ENCODE data around the gene NUP210L. TPM values are rescaled to one million over a fixed set of nuclear protein-coding genes. Genes with fewer than 3 reads are reported as not detected.

The NUP210L gene
- total and polyA plus RNA-seq, 9 of the 15 experiments (the other 6 are each of a cell fraction or from before 2014, with no cell fraction given) = 0.01 to 0.04 TPM; not detected in 7

DNA sequence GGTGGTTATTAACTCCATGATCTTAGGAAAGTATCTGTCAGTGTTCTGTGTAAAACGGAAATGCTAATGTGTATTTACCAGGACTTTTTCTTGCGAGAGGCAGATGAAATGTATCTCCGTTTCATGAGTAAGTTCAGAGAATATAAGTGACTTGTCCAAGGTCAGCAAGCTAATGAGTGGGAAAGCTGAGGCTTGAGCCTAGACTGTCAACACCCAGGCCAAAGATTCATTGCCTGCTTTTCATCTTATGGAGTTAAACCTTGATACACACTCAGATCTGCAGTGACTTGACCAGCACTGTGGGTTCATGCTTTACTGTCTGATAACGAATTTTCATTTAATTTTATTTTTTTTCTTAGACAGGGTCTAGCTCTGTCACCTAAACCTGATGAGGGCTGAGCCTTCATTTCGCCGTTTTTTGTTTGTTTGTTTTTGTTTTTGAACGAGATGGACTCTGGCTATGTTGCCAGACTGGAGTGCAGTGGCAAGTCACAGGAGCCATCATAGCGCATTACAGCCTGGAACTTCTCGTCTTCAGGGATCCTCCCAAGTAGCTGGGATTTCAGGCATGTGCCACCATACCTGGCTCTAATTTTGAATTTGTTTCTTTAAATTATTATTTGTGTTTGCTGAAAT is 176.5 kb downstream of the NUP210L start (continued):
- TF ChIP-seq, protein P1, sequence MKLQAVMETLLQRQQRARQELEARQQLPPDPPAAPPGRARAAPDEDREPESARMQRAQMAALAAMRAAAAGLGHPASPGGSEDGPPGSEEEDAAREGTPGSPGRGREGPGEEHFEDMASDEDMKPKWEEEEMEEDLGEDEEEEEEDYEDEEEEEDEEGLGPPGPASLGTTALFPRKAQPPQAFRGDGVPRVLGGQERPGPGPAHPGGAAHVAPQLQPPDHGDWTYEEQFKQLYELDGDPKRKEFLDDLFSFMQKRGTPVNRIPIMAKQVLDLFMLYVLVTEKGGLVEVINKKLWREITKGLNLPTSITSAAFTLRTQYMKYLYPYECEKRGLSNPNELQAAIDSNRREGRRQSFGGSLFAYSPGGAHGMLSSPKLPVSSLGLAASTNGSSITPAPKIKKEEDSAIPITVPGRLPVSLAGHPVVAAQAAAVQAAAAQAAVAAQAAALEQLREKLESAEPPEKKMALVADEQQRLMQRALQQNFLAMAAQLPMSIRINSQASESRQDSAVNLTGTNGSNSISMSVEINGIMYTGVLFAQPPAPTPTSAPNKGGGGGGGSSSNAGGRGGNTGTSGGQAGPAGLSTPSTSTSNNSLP (IDR thresholded peaks at IDR 0.05; ENCODE audit: borderline replicate concordance, low read depth, low read length) = peak; percentile 39; the same call in 1 of the 2 replicates
- no peak for TF ChIP-seq HMG20A (CRISPR knock-in tag; conservative IDR thresholded peaks at IDR 0.05)
- no peak for TF ChIP-seq CBX5 (IDR thresholded peaks at IDR 0.05; ENCODE audit: borderline replicate concordance, low read depth)
- TF ChIP-seq CEBPB (tag; IDR thresholded peaks at IDR 0.05) = no peak
- 0 out of 2 replicates have a peak, but pooled peaks have one; percentile 25 for TF ChIP-seq TOE1 (IDR thresholded peaks at IDR 0.05; ENCODE audit: borderline replicate concordance)
- TF ChIP-seq TOE1 (CRISPR knock-in tag; IDR thresholded peaks at IDR 0.05; ENCODE audit: borderline replicate concordance, low read depth) = no peak
- no peak for TF ChIP-seq SRSF9 (IDR thresholded peaks at IDR 0.05; ENCODE audit: borderline replicate concordance, low read depth, low read length)
- no peak for TF ChIP-seq HMGN3 (IDR thresholded peaks at IDR 0.05; ENCODE audit: borderline replicate concordance, extremely low read depth, insufficient read length, low read depth, low read length)
- 0 out of 2 replicates have a peak, but pooled peaks have one; percentile 10 for TF ChIP-seq EHMT2 (IDR thresholded peaks at IDR 0.05)
- peak; percentile 17 for TF ChIP-seq TAF1 (IDR thresholded peaks at IDR 0.05; ENCODE audit: control insufficient read depth, extremely low read depth, insufficient read depth, low read length, severe bottlenecking)
- TF ChIP-seq ELF2 (CRISPR knock-in tag; IDR thresholded peaks at IDR 0.05) = 0 out of 2 replicates have a peak, but pooled peaks have one; percentile 21
- TF ChIP-seq, protein P2, sequence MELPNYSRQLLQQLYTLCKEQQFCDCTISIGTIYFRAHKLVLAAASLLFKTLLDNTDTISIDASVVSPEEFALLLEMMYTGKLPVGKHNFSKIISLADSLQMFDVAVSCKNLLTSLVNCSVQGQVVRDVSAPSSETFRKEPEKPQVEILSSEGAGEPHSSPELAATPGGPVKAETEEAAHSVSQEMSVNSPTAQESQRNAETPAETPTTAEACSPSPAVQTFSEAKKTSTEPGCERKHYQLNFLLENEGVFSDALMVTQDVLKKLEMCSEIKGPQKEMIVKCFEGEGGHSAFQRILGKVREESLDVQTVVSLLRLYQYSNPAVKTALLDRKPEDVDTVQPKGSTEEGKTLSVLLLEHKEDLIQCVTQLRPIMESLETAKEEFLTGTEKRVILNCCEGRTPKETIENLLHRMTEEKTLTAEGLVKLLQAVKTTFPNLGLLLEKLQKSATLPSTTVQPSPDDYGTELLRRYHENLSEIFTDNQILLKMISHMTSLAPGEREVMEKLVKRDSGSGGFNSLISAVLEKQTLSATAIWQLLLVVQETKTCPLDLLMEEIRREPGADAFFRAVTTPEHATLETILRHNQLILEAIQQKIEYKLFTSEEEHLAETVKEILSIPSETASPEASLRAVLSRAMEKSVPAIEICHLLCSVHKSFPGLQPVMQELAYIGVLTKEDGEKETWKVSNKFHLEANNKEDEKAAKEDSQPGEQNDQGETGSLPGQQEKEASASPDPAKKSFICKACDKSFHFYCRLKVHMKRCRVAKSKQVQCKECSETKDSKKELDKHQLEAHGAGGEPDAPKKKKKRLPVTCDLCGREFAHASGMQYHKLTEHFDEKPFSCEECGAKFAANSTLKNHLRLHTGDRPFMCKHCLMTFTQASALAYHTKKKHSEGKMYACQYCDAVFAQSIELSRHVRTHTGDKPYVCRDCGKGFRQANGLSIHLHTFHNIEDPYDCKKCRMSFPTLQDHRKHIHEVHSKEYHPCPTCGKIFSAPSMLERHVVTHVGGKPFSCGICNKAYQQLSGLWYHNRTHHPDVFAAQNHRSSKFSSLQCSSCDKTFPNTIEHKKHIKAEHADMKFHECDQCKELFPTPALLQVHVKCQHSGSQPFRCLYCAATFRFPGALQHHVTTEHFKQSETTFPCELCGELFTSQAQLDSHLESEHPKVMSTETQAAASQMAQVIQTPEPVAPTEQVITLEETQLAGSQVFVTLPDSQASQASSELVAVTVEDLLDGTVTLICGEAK (IDR thresholded peaks at IDR 0.05) = 0 out of 2 replicates have a peak, but pooled peaks have one; percentile 14
- TF ChIP-seq, protein P2 (CRISPR knock-in tag; IDR thresholded peaks at IDR 0.05) = no peak
- no peak for TF ChIP-seq ZNF224 (CRISPR knock-in tag; IDR thresholded peaks at IDR 0.05)
- no peak for TF ChIP-seq SNRNP70 (optimal IDR thresholded peaks at IDR 0.05; ENCODE audit: low read depth, low read length)
- TF ChIP-seq MTA1 (IDR thresholded peaks at IDR 0.05; ENCODE audit: borderline replicate concordance) = peak; percentile 36; the same call in 1 of the 2 replicates

All from K562 (cell line).